DND-41 (cell line): ENCODE data around the gene STON1.
A peak's percentile ranks its signal among the peaks of the same experiment; 100 is the strongest.

Experiments used
- ATAC-seq: fragments of 200-7000 bp; cut with Tn5 transposase; 3 replicates; pipeline ENCODE4 v1.9.1; 2021; ENCODE audit warnings: low read depth; ENCODE audit not compliant: insufficient read depth
- DNase-seq: peaks from one replicate; pipeline ENCODE4 v3.0.0-alpha.2; 2020
- H2AFZ ChIP-seq: 2 replicates; pipeline ENCODE4 v1.6.0; 2012; ENCODE audit warnings: low read depth, low read length
- H3K27ac ChIP-seq: 2 replicates; pipeline ENCODE4 v1.5.1; 2012; ENCODE audit warnings: low read length, inconsistent platforms
- H3K27me3 ChIP-seq: fragments of 200-600 bp; sonication (generic); 2 replicates; pipeline ENCODE4 v1.6.0; 2012; ENCODE audit warnings: low read length, mild to moderate bottlenecking, inconsistent platforms; ENCODE audit not compliant: insufficient read depth, poor library complexity
- H3K36me3 ChIP-seq: 2 replicates; pipeline ENCODE4 v1.5.1; 2012; ENCODE audit warnings: low read length, inconsistent platforms; ENCODE audit not compliant: insufficient read depth
- H3K4me1 ChIP-seq: 2 replicates; pipeline ENCODE4 v1.5.1; 2012; ENCODE audit warnings: mild to moderate bottlenecking, low read length; ENCODE audit not compliant: insufficient read depth
- H3K4me2 ChIP-seq: 2 replicates; pipeline ENCODE4 v1.6.0; 2012; ENCODE audit warnings: mild to moderate bottlenecking, moderate library complexity, low read length, inconsistent platforms; ENCODE audit not compliant: insufficient read depth
- H3K4me3 ChIP-seq, 2 experiments: fragments of 200-600 bp in 1 of 2; shearing (Covaris generic) in 1 of 2; 2 replicates each; pipeline ENCODE4 v1.5.1; 2012 to 2016; ENCODE audit warnings: inconsistent platforms in 2 of 2, low read length in 2 of 2, mild to moderate bottlenecking in 2 of 2, low read depth in 1 of 2, moderate library complexity in 1 of 2
- H3K79me2 ChIP-seq: 2 replicates; pipeline ENCODE4 v1.6.0; 2012; ENCODE audit warnings: low read length, inconsistent platforms; ENCODE audit not compliant: insufficient read depth
- H3K9ac ChIP-seq: 2 replicates; pipeline ENCODE4 v1.6.0; 2012; ENCODE audit warnings: low read depth, mild to moderate bottlenecking, inconsistent platforms, low read length, moderate library complexity
- H3K9me3 ChIP-seq: 2 replicates; pipeline ENCODE4 v1.5.1; 2012; ENCODE audit warnings: low read length, moderate library complexity, mild to moderate bottlenecking, inconsistent platforms; ENCODE audit not compliant: insufficient read depth, severe bottlenecking
- H4K20me1 ChIP-seq: 2 replicates; pipeline ENCODE4 v1.6.0; 2012; ENCODE audit warnings: low read length; ENCODE audit not compliant: insufficient read depth
- CTCF ChIP-seq: IDR thresholded peaks from 2 replicates; pipeline ENCODE4 v1.5.1; 2012; ENCODE audit warnings: borderline replicate concordance, low read length, moderate library complexity, mild to moderate bottlenecking; ENCODE audit not compliant: poor library complexity, severe bottlenecking; ENCODE audit errors: extremely low read depth
- EZH2 ChIP-seq: IDR thresholded peaks from 3 replicates; pipeline ENCODE4 v1.6.1; 2012; ENCODE audit warnings: borderline replicate concordance, low read depth, mild to moderate bottlenecking, moderate library complexity, low read length, inconsistent platforms; ENCODE audit not compliant: severe bottlenecking

The STON1 gene

GRCh38 chr2:48530033-48530811 lies at the start of gene STON1:
Gene STON1, plus strand, starts transcription at chr2:48530154. Its CDS starts 50,480 bp downstream, at chr2:48580634.
- Histone ChIP-seq H3K9ac (peak within 1 kb of the TSS; percentile 60), H3K27ac (peak within 1 kb of the TSS; percentile 47; the same call in 1 of the 2 replicates), H3K9me3 (no peaks in the 10 kb centered on the region), H3K4me1 (peaks cover 19% of the 10 kb centered on the region), H3K4me2 (peak within 1 kb of the TSS; percentile 93), H4K20me1 (no peaks in the 10 kb centered on the region), H3K36me3 (no peaks in the 10 kb centered on the region), H3K4me3 (peak within 1 kb of the TSS; percentile 52 to 62; a peak in 3 of 4 replicates), H2AFZ (peak within 1 kb of the TSS; percentile 73), H3K79me2 (no peaks in the 10 kb centered on the region), H3K27me3 (no peaks in the 10 kb centered on the region)
- peak; percentile 87 for ATAC-seq
- no peak for TF ChIP-seq EZH2
- no peak for TF ChIP-seq CTCF
- DNase-seq, result peak; percentile 56

GRCh38 chr2:48480526-48480925 lies 49.4 kb upstream of the STON1 start:
- H3K27me3 ChIP-seq, result no peaks in the 10 kb centered on the region

GRCh38 chr2:48482313-48482712 lies 47.6 kb upstream of the STON1 start:
- Histone ChIP-seq H3K9ac (no peak overlapping the region), H2AFZ (no peak overlapping the region), H4K20me1 (no peaks in the 10 kb centered on the region), H3K9me3 (no peaks in the 10 kb centered on the region), H3K4me3 (no peak overlapping the region), H3K27ac (no peak overlapping the region), H3K27me3 (no peaks in the 10 kb centered on the region), H3K79me2 (no peaks in the 10 kb centered on the region), H3K4me1 (no peaks in the 10 kb centered on the region), H3K36me3 (peaks cover 57% of the 10 kb centered on the region), H3K4me2 (no peak overlapping the region)
- no peak for DNase-seq
- ATAC-seq, result no peak
- no peak for TF ChIP-seq EZH2
- TF ChIP-seq CTCF, result no peak

More at GRCh38 chr2:48480526-48480925, 49.4 kb upstream of the STON1 start:
- ATAC-seq (no peak), DNase-seq (no peak)
- no peak overlapping the region for H3K27ac ChIP-seq
- no peaks in the 10 kb centered on the region for H3K9me3 ChIP-seq
- no peaks in the 10 kb centered on the region for H4K20me1 ChIP-seq
- no peaks in the 10 kb centered on the region for H3K79me2 ChIP-seq
- no peak overlapping the region for H3K4me3 ChIP-seq
- TF ChIP-seq EZH2 (no peak), CTCF (no peak)
- peaks cover 50% of the 10 kb centered on the region for H3K36me3 ChIP-seq
- no peak overlapping the region for H2AFZ ChIP-seq
- H3K9ac ChIP-seq, result no peak overlapping the region
- H3K4me2 ChIP-seq, result no peak overlapping the region
- H3K4me1 ChIP-seq, result no peaks in the 10 kb centered on the region
